Fibroblast of villous mesenchyme (primary cell): ENCODE measurements around the gene RNF40. TPM values are rescaled to one million over a fixed set of nuclear protein-coding genes. Genes with fewer than 3 reads are reported as not detected.

ENCODE experiments used
- DNase-seq: peaks from one replicate; pipeline ENCODE4 v3.0.0-alpha.2; 2010; ENCODE audit warnings: low read depth
- H3K4me3 ChIP-seq: 2 replicates; pipeline ENCODE4 v1.5.1; 2011; ENCODE audit warnings: low read depth, mild to moderate bottlenecking, low read length
- total RNA-seq: library from RNA; depleted of rRNA; stranded (reverse); fragments of >200 nt; gene quantifications from 2 replicates; pipeline ENCODE4 v1.2.3, GENCODE V29; 2012
- TF ChIP-seq, protein P1 (sequence below): IDR thresholded peaks from 2 replicates; pipeline ENCODE4 v1.5.1; 2012; ENCODE audit warnings: low read depth, mild to moderate bottlenecking, low read length; ENCODE audit not compliant: insufficient read depth

Gene RNF40
- total RNA-seq, 1 donor = 88.9 TPM

DNA sequence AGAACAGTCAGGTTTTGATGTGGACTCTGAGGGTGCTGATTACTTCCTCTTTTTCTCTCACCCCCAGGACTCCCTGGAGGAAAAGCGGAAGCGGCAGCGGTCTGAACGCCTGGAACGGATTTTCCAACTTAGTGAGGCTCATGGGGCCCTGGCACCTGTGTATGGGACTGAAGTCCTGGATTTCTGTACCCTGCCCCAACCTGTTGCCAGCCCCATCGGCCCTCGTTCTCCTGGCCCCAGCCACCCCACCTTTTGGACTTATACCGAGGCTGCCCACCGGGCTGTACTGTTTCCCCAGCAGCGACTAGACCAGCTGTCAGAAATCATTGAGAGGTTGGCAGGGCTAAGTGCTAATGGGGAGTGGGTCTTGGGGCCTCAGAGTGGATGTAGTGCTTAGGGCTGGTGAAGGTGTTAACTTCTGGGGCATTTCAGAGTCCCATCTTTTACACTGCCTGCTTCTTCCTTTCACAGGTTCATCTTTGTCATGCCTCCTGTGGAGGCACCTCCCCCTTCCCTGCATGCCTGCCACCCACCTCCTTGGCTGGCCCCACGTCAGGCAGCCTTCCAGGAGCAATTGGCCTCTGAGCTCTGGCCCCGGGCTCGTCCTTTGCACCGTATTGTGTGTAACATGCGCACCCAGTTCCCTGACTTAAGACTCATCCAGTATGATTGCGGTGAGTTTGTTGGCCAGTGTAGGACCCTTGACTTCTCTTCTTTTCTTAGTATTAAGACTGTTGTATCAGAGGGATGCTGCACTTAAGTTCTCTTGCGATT is 33.0 kb upstream of the RNF40 start:
- no peak for DNase-seq

GRCh38 chr16:30731411-30731810 is 30.7 kb upstream of the RNF40 start:
- TF ChIP-seq, protein P1, sequence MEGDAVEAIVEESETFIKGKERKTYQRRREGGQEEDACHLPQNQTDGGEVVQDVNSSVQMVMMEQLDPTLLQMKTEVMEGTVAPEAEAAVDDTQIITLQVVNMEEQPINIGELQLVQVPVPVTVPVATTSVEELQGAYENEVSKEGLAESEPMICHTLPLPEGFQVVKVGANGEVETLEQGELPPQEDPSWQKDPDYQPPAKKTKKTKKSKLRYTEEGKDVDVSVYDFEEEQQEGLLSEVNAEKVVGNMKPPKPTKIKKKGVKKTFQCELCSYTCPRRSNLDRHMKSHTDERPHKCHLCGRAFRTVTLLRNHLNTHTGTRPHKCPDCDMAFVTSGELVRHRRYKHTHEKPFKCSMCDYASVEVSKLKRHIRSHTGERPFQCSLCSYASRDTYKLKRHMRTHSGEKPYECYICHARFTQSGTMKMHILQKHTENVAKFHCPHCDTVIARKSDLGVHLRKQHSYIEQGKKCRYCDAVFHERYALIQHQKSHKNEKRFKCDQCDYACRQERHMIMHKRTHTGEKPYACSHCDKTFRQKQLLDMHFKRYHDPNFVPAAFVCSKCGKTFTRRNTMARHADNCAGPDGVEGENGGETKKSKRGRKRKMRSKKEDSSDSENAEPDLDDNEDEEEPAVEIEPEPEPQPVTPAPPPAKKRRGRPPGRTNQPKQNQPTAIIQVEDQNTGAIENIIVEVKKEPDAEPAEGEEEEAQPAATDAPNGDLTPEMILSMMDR = no peak
- DNase-seq = no peak
- no peak overlapping the region for H3K4me3 ChIP-seq

More for the DNA sequence above, 33.0 kb upstream of the RNF40 start:
- TF ChIP-seq, protein P1 = no peak
- no peak overlapping the region for H3K4me3 ChIP-seq

- TF ChIP-seq, protein P1 = no peak
- no peak overlapping the region for H3K4me3 ChIP-seq
- DNase-seq = no peak
Measured at GRCh38 chr16:30736995-30737793, 24.9 kb upstream of the RNF40 start.

GRCh38 chr16:30737794-30738648 is 24.1 kb upstream of the RNF40 start:
- no peak overlapping the region for H3K4me3 ChIP-seq
- no peak for DNase-seq
- TF ChIP-seq, protein P1 = no peak

GRCh38 chr16:30738984-30739951 is 22.9 kb upstream of the RNF40 start:
- no peak overlapping the region for H3K4me3 ChIP-seq
- TF ChIP-seq, protein P1 = no peak
- no peak for DNase-seq
